ENCODE measurements around the gene ITPK1.

DNA sequence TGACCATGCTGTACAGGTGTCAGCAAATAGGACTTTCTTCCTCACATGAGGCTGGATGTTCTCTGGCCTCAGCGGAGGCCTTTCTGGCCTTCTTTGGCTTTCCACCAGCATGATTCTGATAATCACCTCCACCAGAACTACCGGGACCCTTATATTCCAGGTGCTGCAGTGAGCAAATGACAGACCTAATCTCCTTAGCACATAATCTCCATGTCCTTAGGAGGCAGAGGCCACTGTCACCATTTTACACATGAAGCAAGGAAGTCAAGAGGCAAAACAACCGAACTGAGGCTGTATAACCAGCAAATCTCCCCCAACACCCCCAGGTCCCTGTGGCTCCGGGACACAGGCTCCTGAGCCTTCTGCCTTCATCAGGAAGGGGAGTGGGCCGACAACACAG lies 91.2 kb downstream of the ITPK1 start:
- TF ChIP-seq POLR2A (IDR thresholded peaks at IDR 0.05; ENCODE audit: low read depth, low read length) (no peak), TAF1 (IDR thresholded peaks at IDR 0.05; ENCODE audit: borderline replicate concordance, low read depth, low read length) (no peak)

Measured in GM12892 (cell line).